Stimulated activated naive CD4-positive, alpha-beta T cell (primary cell): ENCODE measurements around the gene GRIK4.
"Not testable (repeated sequence)": the region's sequence is repeated elsewhere in the genome, so short reads cannot be mapped to it uniquely, and the experiment has no call there.

Source experiments
- DNase-seq, 6 experiments: peaks; one replicate each; lab custom pipeline; 2025; lab: John Stamatoyannopoulos, UW

GRIK4 gene

GRCh38 chr11:120780239-120780638 lies 268.7 kb downstream of the GRIK4 start:
- DNase-seq = no peak

GRCh38 chr11:120781486-120782120 lies 270.1 kb downstream of the GRIK4 start:
- no peak for DNase-seq

- no peak for DNase-seq
These were observed 273.2 kb downstream of the GRIK4 start for GRCh38 chr11:120784566-120785251.

- DNase-seq = no peak
These were observed 274.0 kb downstream of the GRIK4 start for GRCh38 chr11:120785576-120785975.

- DNase-seq = no peak
These were observed 274.7 kb downstream of the GRIK4 start for GRCh38 chr11:120786206-120786735.

- not testable (repeated sequence) for DNase-seq
These were observed 275.7 kb downstream of the GRIK4 start for GRCh38 chr11:120787224-120787623.

- no peak for DNase-seq
These were observed 277.8 kb downstream of the GRIK4 start for GRCh38 chr11:120789391-120789790.

GRCh38 chr11:120792306-120792705 lies 280.8 kb downstream of the GRIK4 start:
- DNase-seq = no peak

GRCh38 chr11:120793150-120793549 lies 281.6 kb downstream of the GRIK4 start:
- no peak for DNase-seq

GRCh38 chr11:120793806-120794479 lies 282.4 kb downstream of the GRIK4 start:
- no peak for DNase-seq

- DNase-seq = no peak
These were observed 283.2 kb downstream of the GRIK4 start for GRCh38 chr11:120794748-120795147.

GRCh38 chr11:120795185-120795584 lies 283.6 kb downstream of the GRIK4 start:
- DNase-seq = no peak

- DNase-seq = no peak
These were observed 285.6 kb downstream of the GRIK4 start for GRCh38 chr11:120797143-120797542.

- DNase-seq = no peak
These were observed 287.3 kb downstream of the GRIK4 start for GRCh38 chr11:120798854-120799253.

GRCh38 chr11:120800206-120800605 lies 288.7 kb downstream of the GRIK4 start:
- DNase-seq = no peak

- DNase-seq = peak in 4 of 6 experiments; percentile 2 to 9 (median 6)
These were observed 290.5 kb downstream of the GRIK4 start for GRCh38 chr11:120801801-120802689.

- DNase-seq = no peak
These were observed 294.5 kb downstream of the GRIK4 start for GRCh38 chr11:120805960-120806555.

- no peak for DNase-seq
These were observed 296.0 kb downstream of the GRIK4 start for GRCh38 chr11:120807414-120808150.

- no peak for DNase-seq
These were observed 297.1 kb downstream of the GRIK4 start for GRCh38 chr11:120808616-120809050.

- no peak for DNase-seq
These were observed 298.7 kb downstream of the GRIK4 start for GRCh38 chr11:120810251-120810650.

- no peak for DNase-seq
These were observed 299.7 kb downstream of the GRIK4 start for GRCh38 chr11:120811199-120811598.
